Amniotic stem cell (primary cell): ENCODE measurements around the gene CDK15.

Experiments
- DNase-seq: peaks from one replicate; lab custom pipeline; 2025; lab: John Stamatoyannopoulos, UW

CDK15 gene

GRCh38 chr2:201866643-201867473 lies 60.5 kb downstream of the CDK15 start:
- DNase-seq: no peak

DNA sequence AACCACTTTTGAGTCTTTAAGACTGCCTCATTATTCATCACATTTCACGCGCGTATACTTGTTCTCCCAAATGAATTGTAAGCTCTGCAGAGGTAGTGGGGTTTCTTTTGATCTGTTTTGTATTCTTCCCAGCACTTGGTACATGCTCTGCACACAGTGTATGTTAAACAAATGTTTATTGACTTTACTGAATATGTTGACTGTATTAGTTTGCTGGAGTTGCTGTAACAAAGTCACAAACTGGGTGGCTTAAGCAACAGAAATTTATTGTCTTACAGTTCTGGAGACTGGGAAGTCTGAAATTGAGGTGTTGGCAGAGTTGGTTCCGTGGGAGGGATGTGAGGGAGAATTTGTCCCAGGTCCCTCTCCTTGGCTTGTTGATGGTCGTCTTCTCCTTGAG lies 65.1 kb downstream of the CDK15 start:
- DNase-seq: no peak

DNA sequence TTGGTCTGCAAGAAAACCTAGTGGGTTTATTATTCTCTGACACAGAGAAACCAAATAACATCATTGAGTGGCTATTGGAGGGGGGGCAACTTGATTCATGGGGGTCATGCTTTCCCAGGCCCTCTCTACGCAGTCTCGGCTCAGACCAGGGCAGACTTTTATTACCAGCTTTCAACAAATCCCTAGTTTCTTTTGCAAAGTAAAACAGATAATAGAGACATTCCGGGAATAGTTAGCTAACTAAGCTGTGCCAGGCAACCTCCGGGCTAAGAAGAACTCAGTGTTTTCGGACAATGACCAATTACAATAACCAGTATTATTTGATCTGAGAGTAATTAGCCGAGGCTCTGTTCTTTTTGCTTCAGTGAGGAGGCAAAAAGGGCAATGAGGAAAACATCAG lies 66.3 kb downstream of the CDK15 start:
- no peak for DNase-seq

DNA sequence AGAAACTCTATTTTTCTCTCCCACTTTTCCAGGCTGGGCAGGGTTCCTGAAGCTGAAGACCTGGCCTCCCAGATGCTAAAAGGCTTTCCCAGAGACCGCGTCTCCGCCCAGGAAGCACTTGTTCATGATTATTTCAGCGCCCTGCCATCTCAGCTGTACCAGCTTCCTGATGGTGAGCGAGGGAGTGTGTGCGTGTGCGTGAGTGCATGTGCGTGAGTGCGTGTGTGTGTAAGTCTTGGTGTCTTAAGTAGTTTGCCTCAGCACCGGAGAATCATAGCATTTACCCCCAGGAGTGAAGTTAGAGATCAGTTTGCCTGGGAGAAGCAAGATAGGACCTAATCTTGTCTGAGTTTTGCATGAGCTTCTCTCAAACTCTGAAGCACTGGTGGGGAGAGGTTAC lies 73.7 kb downstream of the CDK15 start:
- no peak for DNase-seq

GRCh38 chr2:201880579-201880978 lies 74.2 kb downstream of the CDK15 start:
- DNase-seq: no peak

- no peak for DNase-seq
Observed at GRCh38 chr2:201880993-201881611, 74.8 kb downstream of the CDK15 start.

DNA sequence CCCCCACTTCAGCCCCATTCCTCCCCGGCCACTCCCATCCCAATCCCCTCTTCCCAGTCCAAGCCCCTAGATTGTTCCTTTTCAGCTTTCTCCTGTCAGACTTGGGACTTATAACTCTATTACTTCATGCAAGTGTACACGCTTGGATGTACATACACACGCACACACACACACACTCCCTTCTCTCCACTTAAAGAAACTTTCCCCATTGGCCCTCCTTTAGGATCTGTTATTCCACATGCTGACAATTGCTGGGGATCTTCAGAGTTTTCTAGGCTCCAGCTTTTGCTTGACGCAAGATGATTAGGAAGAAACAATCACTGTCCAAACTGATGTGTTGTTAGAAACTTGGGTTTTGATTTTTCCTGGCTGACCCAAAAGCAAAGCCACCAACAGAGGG lies 75.4 kb downstream of the CDK15 start:
- DNase-seq: no peak

GRCh38 chr2:201882353-201883090 lies 76.2 kb downstream of the CDK15 start:
- DNase-seq: no peak

- no peak for DNase-seq
Observed at GRCh38 chr2:201883606-201884369, 77.5 kb downstream of the CDK15 start.

- DNase-seq: no peak
Observed at GRCh38 chr2:201886504-201886903, 80.2 kb downstream of the CDK15 start.

GRCh38 chr2:201887773-201888425 lies 81.6 kb downstream of the CDK15 start:
- no peak for DNase-seq

- no peak for DNase-seq
Observed at GRCh38 chr2:201888426-201888800, 82.1 kb downstream of the CDK15 start.

- no peak for DNase-seq
Observed at GRCh38 chr2:201890453-201890852, 84.1 kb downstream of the CDK15 start.

DNA sequence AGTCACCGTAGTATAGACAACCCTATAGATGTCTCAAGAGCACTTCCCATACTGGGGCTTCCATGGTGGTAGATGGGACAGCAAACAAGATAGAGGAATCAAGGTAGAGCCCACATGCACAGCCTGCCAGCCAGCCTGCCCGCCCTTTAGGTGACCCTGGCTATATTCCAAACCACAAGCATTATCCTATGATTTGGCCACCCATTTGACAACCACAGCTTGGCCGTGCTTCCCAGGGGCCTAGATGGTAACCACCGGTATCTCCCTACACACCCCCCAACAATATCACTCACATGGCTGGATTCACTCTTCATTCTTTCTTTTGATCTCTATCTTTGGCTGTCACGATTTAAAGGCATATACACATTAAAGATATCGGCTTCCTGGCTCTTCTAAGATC lies 85.3 kb downstream of the CDK15 start:
- no peak for DNase-seq

DNA sequence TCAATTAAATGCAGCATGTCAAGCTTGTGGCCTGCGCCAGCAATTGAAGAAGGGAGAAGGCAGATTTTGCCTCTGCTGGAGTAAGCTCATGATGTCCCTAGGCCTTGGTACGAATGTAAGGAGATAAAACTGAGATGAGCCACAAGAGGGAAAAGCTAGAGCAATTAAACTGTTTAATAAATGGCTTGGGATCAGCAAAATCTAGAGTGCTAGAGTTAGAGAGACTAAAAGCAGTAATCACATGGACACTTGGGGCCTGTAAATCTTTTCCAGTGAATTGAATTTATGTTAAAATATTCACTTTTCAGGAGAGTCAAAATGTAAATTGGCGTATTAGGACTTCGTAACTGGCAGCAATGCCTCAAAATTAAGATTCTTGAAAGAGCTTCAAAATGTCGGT lies 86.2 kb downstream of the CDK15 start:
- DNase-seq: no peak

DNA sequence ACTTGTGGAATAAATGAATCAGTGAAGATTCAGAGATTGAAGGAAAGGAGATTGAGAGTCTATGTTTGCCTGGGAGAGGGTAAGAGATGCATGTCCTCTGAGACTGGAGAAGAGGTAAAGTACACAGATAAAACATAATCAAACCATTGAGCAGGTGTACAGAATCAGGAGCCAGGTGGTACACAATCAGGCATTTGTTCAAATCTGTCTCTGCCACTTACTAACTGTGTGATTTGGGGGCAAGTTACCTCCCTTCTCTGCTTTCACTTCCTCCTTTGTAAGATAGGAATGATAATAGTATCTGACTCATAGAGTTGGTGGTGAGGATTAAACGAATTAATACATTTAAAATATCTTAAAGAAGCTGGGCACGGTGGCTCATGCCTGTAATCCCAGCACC lies 94.0 kb downstream of the CDK15 start:
- DNase-seq: no peak

GRCh38 chr2:201901786-201902185 lies 95.4 kb downstream of the CDK15 start:
- no peak for DNase-seq

- no peak for DNase-seq
Observed at GRCh38 chr2:201904538-201905420, 98.4 kb downstream of the CDK15 start.

DNA sequence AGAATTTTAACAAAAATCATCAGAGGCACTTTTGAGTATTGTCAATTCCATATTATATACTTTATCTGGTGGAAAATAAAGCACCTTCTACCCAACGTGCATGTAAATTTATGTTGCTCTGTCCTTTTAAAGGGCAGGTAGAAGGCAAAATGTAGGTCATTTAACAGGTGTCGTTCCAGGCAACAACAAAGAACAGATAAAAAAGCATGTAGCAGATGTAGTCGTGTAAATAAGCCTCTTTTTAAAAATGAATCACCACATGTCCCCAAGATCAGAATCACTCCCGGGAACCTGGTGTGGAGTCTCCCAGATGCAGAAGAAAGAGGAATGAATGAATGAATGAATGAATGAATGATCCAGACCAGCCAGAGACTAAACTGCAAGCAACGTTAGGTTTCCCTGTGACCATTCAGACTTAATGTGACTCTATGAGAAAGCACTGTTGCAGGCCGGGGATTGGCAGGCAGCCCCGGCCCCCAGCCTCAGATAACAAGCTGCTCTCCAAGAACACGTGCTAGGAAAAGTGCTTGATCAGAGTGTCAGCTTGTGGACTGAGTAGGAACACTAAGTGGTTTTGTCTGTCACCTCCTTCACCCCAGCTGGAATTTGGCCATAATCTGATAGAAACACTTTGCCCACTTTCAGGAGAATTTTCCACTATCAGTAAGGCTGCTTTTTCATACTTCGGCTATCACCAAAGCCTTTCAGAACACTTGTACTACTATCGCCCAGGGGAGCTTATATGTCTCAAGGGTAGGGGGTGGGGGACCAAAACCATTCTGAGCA lies 100.6 kb downstream of the CDK15 start:
- DNase-seq: no peak

DNA sequence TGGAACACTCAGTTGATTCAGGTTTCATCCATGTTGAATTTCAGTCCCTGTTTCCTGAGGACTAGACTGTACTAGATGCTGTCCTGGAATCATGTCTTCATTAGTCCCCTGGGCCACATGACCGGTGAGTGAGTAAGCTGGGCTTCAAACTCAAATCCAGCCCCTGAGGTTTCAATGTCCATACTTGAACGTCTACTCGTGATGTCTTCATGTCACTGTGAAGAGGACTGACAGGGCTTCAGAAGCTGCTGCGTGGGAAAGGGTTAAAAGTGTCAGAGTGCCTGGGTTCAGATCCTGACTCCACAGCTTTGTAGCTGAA lies 101.2 kb downstream of the CDK15 start:
- no peak for DNase-seq
